ENCODE measurements around the gene CYP19A1.

DNA sequence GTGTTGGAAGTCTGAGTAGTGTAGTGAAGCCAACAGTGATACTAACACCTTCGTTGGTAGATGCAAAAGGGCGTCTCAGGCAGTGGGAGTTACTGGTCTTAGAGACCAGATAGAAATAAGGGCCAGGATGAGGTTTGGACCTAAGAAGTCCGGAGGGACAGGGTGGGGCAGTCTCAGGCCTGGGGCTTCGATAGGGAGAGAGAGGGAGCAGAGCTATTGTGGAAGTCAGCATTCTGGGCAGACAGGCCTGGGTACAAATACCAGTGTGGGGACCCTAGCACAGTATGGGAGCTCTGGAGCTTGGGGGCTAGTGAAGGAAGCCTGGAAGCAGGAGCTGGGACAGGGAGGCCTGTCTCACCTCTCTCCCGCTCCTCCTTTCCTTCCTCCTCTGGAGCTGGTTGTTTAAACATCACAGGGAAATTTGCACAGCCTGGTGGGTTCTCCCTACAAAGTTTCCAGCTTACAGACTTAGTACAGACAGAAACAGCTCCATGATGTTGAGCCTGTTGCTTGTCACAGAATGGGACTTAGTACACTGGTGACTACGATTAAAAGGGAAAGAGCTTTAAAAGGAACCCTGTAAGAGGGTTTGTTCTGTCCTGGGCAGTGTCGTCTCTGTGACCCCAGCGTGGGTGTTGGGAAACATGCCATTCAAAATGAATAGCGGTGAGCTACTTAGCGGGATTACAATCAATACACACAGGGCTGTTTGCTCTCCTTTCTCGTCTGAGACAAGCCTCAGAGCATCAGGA lies 167.3 kb downstream of the CYP19A1 start:
- no peak for TF ChIP-seq CTCF (IDR thresholded peaks at IDR 0.05)
- no peak for TF ChIP-seq POLR2A (IDR thresholded peaks at IDR 0.05)
